ENCODE results near the gene SCYGR4.

- no peak for TF ChIP-seq CTCF (IDR thresholded peaks at IDR 0.05)
- no peak for TF ChIP-seq POLR2A (IDR thresholded peaks at IDR 0.05)
- no peak for TF ChIP-seq POLR2AphosphoS5 (IDR thresholded peaks at IDR 0.05)
Measured at GRCh38 chr2:227614246-227614645, 3.1 kb upstream of the SCYGR4 start.

Measured in breast epithelium (tissue), 3 donors.